ENCODE measurements around the gene MINDY1.
A peak's percentile ranks its signal among the peaks of the same experiment; 100 is the strongest.

The MINDY1 gene

DNA sequence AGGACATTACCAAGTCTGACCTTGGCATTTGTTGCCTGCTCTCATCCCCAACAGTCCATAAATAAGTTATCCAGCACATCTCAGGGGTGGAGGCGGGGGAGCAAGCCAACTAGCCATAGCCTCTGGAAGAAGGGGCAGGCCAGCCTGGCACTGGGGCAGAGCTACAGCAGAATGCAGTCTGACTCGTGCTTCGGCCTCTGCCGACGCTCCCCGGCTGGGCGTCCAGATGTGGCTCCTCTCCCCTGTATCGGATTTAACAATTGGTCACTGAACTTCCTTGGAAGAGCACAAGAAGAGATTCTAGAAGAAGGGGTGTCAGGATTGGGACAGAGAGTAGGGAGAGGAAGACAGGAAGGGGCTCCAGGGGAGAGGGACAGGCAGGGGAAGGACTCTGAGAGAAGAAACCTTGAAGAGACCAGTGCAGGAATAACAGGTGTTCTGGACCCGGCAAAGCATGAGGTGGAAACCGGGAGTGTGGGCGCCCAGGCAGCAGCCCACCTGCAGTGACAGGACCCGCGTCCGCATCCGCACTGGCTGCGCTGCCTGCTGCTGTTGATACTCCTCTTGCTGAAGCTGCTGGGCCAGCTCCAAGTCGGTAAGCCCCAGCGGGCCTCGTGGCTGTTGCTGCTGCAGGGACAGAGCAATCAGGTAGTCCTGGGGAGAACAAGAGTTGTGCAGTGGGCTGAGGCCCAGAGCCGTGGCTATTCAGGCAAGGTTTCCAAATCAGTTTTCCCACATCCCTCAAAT lies 9.4 kb downstream of the MINDY1 start:
- H3K27ac ChIP-seq = no peak overlapping the region
- TF ChIP-seq CTCF (conservative IDR thresholded peaks at IDR 0.05) = no peak

DNA sequence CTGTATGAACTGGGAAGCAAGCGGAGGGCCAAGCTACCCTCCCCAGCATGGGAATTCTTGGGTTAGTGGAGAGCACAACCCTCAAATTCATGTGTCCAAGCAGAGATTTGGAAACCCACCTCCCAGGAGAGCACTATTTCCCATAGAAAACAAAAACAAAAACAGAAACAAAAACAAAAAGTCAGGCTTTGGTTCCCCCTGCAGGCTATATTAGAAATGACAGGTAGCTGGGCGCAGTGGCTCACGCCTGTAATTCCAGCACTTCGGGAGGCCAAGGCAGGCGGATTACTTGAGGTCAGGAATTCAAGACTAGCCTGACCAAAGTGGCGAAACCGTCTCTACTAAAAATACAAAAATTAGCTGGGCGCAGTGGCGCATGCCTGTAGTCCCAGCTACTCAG lies 10.8 kb downstream of the MINDY1 start:
- peak; percentile 81 for TF ChIP-seq CTCF (conservative IDR thresholded peaks at IDR 0.05)
- H3K27ac ChIP-seq = no peak overlapping the region

DNA sequence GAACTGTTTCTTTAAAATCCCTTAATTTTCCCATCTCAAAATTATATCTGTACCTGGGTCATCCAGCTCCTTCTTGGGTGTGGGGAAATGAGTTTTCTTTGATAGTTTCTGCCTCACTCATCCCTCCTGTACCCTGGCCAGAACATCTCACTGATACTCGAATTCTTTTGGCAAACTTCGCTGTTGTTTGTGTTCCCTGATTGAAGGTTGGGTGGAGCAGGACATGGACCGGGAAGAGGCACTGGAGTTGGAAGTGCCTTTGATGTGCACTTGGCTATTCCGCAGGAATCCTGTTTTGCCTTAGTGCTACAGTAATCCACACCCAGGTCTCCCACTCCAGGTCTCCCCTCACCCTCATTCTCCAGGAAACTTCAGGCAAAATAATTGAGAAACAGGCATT lies 11.2 kb downstream of the MINDY1 start:
- no peak overlapping the region for H3K27ac ChIP-seq
- no peak for TF ChIP-seq CTCF (conservative IDR thresholded peaks at IDR 0.05)

GRCh38 chr1:150994248-150994647 lies 12.5 kb downstream of the MINDY1 start:
- no peak for TF ChIP-seq CTCF (conservative IDR thresholded peaks at IDR 0.05)
- no peak overlapping the region for H3K27ac ChIP-seq

GRCh38 chr1:150992626-150993025 lies 14.1 kb downstream of the MINDY1 start:
- TF ChIP-seq CTCF (conservative IDR thresholded peaks at IDR 0.05) = no peak
- H3K27ac ChIP-seq = no peak overlapping the region

GRCh38 chr1:150987924-150988323 lies 18.8 kb downstream of the MINDY1 start:
- TF ChIP-seq CTCF (conservative IDR thresholded peaks at IDR 0.05) = no peak
- no peak overlapping the region for H3K27ac ChIP-seq

DNA sequence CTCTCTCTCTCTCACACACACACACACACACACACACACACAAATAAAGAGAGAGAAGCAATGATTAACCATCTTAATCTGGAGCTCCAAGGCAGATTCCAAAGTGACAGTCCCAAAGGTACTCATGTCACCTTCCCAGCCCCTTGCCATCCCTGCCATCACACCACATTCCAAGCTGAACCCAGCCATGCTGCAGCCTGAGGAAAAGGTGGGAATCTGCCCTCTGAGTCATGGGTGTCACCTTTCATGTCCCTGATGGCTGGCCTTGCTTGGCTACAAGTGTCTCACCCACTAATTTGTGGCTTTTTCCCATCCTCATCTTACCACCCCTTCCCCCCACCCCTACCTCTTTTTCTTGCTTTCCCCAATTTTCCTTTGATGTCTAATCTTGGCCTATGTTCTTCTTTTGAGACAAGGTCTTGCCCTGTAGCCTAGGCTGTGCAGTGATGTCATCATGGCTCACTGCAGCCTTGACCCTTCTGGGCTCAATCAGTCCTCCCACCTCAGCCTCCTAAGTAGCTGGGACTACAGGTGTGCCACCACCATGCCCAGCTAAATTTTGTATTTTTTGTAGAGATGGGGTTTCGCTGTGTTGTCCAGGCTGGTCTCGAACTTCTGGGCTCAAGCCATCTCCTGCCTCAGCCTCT lies 21.4 kb downstream of the MINDY1 start:
- no peak overlapping the region for H3K27ac ChIP-seq
- no peak for TF ChIP-seq CTCF (conservative IDR thresholded peaks at IDR 0.05)
